Measurements from ENCODE around the gene IFNA21.
"Not testable (repeated sequence)": the region's sequence is repeated elsewhere in the genome, so short reads cannot be mapped to it uniquely, and the experiment has no call there.

IFNA21 gene

DNA sequence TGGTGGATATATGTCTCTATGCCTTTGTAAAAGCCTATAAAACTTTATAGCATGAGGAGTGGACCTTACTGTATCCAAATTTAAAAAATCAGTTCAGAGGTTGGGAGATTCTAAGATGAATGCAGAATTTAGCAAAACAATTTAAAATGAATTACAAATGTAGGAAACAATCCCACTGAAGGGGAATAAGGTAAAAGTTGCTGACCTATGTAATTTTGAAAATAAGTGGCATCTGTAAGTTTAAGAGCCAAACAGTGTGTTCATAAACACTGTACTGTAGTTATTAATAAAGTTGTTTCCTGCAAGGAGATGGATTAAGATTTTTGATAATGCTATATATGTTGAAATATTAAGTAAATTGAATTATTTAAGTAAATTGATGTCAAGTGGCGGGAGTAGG lies 29.4 kb downstream of the IFNA21 start:
- no peak for DNase-seq

GRCh38 chr9:21135736-21136135 lies 30.7 kb downstream of the IFNA21 start:
- DNase-seq: no peak

DNA sequence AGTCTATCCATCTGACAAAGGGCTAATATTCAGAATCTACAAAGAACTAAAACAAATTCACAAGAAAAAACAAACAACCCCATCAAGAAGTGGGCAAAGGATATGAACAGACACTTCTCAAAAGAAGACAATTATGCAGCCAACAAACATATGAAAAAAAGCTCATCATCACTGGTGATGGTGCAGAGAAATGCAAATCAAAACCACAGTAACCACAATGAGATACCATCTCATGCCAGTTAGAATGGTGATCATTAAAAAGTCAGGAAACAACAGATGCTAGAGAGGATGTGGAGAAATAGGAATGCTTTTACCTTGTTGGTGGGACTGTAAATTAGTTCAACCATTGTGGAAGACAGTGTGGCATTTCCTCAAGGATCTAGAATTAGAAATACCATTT lies 38.3 kb downstream of the IFNA21 start:
- not testable (repeated sequence) for DNase-seq

DNA sequence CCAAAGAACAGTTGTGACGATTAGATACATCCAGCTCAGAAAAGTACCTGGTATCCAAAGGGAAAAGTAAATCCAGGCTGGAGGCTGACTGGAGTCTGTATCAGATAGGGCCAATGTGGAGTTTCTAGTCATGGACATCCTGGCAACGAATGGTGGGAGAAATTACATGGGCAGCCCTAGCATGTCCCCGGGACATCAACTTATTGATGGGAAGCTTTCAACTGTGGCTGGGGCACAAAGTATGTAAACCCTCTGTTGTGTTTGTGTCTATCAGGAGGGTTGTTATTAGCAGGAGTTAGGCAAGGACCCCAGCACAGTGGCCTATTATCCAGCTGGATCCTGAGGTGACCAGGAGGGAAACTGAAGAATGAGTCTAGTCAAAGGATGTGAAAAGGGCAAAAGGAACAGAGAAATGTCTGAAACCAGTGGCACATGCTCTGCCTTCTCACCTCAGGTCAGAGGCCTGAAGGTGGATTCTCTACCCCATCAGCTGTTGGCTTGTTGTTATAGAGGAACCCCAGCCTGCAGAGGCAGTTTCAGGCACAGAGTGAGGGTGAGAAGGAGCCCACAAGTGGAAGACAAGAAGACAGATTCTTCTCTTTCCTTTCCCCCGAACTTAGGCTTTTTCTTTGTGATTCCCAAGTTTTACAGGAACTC lies 44.7 kb downstream of the IFNA21 start:
- no peak for DNase-seq

GRCh38 chr9:21121079-21121478 lies 45.4 kb downstream of the IFNA21 start:
- DNase-seq: no peak

- no peak for DNase-seq
Measured at GRCh38 chr9:21119093-21119770, 47.2 kb downstream of the IFNA21 start.

All from T-helper 9 cell (primary cell).